SKM-1 treated with dmso at 0.1 percent for 144 hours (cell line): ENCODE data around the gene FFAR2.

Experiments used
- DNase-seq: peaks from one replicate; lab custom pipeline; 2025; ENCODE audit not compliant: unreplicated experiment; lab: John Stamatoyannopoulos, UW

FFAR2 gene

GRCh38 chr19:35484252-35485036 lies 36.4 kb downstream of the FFAR2 start:
- DNase-seq: no peak

- no peak for DNase-seq
These were observed 38.2 kb downstream of the FFAR2 start for GRCh38 chr19:35486268-35486708.

GRCh38 chr19:35487656-35488182 lies 39.7 kb downstream of the FFAR2 start:
- DNase-seq: no peak

GRCh38 chr19:35488677-35489076 lies 40.6 kb downstream of the FFAR2 start:
- no peak for DNase-seq

- DNase-seq: no peak
These were observed 42.3 kb downstream of the FFAR2 start, which contains the start of gene KRTDAP for GRCh38 chr19:35490364-35490763. Gene KRTDAP (minus strand): TSS chr19:35490464. CDS start chr19:35490442, 22 bp downstream.

- no peak for DNase-seq
These were observed 43.8 kb downstream of the FFAR2 start for GRCh38 chr19:35491836-35492360.

- no peak for DNase-seq
These were observed 45.9 kb downstream of the FFAR2 start for GRCh38 chr19:35493971-35494370.

GRCh38 chr19:35495107-35496064 lies 47.3 kb downstream of the FFAR2 start:
- peak; percentile 54 for DNase-seq

- no peak for DNase-seq
These were observed 49.3 kb downstream of the FFAR2 start for GRCh38 chr19:35497406-35497805.

GRCh38 chr19:35498220-35498619 lies 50.2 kb downstream of the FFAR2 start:
- no peak for DNase-seq

- DNase-seq: no peak
These were observed 51.0 kb downstream of the FFAR2 start for GRCh38 chr19:35498984-35499527.

GRCh38 chr19:35500611-35501010 lies 52.6 kb downstream of the FFAR2 start:
- no peak for DNase-seq
